CD4-positive, alpha-beta T cell treated with Interleukin-15 for 1 hour (primary cell): Measurements from ENCODE around the gene ARHGAP21.
"Not testable (repeated sequence)": the region's sequence is repeated elsewhere in the genome, so short reads cannot be mapped to it uniquely, and the experiment has no call there.

ENCODE experiments used
- DNase-seq: peaks from one replicate; pipeline ENCODE4 v3.0.0-alpha.2; 2020

The ARHGAP21 gene

DNA sequence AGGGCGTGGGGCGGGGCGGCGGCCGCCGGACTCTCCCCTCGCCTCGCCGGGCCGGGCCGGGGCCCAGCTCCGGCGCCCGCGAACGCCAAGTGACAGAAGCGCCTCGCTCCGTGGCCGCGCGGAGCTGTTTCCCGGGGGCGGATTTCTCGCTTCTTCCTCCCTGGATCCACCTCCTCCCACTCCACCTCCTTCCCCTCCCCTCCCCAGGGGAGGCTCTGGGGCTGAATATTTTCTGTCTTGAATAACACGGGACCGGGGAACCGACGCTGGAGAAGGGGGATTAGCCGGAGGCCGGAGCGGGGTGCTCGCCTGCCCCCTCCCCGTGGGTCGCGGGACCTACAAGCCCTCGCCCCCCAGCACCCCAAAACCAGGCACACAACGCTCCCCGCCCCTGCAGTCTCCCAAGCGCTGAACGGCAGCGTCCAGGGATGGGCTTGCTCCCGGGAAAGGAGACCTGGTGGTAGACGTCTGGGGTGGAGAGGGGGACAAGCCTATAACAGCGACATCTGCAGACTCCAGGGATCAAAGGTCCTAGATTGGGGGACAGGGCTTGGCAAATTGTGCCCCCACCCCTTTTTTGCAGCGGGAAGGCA is at the start of gene ARHGAP21:
TSS of gene ARHGAP21 (minus strand) at position 100 of the 593 bp plus-strand sequence. CDS start 1,988 bp downstream, outside the sequence.
- DNase-seq: peak; percentile 22

DNA sequence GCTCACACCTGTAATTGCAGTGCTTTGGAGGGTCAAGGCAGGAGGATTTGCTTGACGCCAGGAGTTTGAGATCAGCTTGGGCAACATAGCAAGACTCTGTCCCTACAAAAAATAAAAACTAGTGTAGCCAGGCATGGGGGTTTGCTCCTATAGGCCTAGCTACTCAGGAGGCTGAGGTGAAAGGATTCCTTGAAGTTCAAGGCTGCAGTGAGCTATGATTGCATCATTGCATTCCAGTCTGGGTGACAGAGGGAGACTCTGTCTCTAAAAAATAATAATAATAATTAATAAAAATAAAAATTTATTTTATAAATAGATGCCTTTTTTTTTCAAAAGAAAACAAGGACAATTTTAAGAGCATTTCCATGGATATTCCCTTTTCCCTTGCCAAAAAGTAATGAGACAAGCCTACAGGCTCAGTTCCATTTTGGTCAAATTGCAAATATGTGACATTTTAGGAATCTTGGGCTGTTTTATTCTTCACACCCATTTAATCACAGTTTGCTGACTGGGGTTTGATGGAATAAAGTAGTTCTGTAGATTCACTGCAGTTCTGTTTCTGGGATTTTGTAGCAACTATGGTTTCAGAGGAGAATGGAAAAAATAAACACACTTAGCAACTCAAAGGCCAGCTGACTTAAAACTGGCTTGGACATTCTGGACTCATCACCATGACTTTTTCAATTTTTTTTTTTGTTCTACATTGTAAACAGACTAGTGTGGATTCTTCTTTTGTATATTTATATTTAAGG is 48.4 kb upstream of the ARHGAP21 start:
- DNase-seq: no peak

DNA sequence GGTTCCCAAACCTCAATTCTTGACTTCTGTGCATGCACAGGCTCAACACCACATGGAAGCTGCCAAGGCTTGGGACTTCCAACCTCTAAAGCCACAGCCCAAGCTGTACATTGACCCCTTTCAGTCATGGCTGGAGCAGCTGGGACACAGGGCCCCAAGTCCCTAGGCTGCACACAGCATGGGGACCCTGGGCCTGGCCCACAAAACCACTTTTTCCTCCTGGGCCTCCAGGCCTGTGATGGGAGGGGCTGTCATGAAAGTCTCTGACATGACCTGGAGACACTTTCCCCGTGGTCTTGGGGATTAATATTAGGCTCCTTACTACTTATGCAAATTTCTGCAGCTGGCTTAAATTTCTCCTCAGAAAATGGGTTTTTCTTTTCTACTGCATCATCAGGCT is 41.3 kb upstream of the ARHGAP21 start:
- DNase-seq: not testable (repeated sequence)

DNA sequence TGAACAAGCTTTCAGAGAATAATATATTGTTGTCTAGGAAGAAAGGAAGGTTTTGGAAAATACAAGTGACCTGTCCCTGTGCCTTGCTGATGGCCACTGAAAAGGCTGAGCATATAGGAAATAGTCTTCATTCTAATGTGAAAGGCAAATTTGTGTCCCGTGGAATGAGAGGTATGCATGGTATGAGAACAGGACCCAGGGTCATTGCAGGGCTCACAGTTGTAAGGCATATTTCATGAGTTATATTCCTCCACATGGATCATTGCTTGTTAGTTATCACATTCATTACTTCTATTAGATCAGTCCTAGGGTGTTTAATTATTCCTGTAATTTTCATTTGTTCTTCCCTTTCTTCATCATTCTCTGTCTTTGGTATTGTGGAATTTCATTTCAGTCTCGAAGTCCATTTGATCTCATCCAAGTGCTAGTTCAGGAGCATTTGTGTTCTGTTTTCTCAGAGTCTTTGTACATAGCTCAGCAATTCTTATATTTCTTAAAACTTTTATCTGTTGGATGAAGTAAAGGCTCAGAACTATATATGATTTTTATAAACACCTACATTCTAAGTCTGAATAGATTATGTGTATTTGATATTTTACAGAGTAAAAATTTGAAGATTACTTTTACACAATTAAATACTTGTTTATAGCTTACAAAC is 39.4 kb upstream of the ARHGAP21 start:
- no peak for DNase-seq

DNA sequence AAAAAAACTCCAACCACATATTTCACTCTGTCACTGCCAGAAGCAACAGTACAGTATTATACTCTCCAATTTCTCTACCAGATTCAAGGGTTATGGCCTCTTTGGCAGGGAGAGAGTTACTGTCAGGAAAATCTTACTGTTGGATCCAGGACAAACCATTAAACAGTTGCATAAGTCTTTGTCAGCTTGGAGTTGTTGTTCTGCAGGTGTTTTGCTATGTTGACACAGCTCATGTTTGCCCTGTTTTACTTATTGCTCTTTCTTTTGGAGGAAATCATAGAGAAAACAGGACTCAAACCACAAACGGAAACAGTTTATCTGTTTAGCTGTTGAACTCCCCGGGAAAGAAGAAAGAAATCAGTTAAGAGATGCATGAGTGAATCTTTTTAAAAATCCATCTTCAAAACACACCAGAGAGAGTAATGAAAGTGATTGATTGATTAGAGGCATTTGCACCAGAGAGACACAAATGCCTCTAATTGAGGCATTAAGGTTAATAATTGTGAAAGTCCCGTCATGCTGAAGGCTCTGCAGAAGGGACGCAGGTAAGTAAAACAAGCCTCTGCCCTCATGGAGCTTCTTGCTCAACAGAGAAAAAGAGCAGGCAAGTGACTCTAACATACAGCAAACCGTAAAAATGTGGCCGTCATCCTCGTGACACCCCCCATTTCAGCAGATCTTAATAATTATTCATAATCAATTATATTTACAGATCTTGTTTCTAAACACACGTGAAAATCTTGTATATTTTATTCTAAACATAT is 38.7 kb upstream of the ARHGAP21 start:
- no peak for DNase-seq

DNA sequence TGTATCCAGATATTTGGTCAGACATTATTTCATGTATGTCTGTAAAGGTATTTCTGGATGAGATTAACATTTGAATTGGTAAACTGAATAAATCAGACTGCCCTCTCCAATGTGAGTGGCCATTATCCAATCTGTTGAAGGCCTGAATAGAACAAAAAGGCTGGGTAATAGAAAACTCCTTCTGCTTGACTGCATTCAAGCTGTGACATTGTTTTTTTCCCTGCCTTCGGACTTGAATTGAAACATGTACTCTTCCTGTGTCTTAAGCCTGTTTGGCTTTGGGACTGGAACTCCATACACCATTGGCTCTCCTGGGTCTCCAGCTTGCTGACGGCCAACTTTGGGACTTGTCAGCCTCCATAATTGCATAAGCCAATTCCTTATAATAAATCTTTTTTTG is 36.0 kb upstream of the ARHGAP21 start:
- no peak for DNase-seq

DNA sequence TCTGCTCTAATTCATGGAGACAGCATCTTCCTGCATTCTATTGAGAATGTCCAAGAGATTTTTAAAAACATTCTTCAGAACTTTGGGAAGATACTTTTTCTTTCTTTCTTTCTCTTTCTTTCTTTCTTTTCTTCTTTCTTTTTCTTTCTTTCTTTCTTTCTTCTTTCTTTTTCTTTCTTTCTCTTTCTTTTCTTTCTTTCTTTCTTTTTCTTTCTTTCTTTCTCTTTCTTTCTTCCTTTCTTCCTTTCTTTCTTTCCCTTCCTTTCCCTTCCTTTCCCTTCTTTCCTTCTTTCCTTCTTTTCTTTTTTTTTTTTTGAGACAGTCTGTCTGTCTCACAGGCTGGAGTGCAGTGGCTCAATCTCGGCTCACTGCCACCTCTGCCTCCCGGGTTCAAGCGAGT is 34.6 kb upstream of the ARHGAP21 start:
- DNase-seq: not testable (repeated sequence)

DNA sequence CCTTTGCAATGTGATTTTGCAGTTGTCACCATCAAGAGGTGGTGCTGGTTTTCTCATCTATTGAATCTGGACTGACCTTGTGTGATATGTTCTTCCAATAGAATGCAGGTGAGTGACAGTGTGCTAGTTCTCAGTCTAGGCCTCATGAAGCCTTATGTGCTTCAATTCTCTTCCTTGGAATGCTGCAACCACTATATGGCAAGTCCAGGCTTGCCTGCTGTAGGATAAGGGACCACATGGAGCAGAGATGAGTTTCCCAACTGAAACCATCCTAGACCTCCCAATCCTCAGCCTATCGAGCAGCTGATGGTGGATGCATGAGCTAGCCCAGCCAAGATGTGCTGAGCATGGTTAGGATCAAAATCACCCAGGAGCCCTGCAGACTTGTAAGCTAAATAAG is 32.6 kb upstream of the ARHGAP21 start:
- DNase-seq: no peak

DNA sequence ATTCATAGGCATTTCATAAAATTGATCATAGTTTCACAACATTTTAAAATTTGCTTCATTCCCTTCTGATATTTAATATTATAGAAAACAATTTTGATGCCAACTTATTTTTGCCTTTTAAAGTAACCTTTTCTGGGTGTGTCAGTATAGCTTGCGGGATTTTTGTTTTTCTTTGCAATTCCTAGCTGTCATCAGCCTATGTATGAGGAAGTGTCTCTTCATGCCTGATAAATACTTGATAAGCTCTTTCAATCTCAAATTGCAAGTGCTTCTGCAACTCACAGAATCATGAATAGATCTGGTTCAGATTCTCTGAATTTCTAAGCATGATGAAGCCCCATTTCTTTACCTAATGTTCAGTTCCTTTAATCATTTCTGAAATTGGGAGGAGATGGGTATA is 28.0 kb upstream of the ARHGAP21 start:
- DNase-seq: no peak

DNA sequence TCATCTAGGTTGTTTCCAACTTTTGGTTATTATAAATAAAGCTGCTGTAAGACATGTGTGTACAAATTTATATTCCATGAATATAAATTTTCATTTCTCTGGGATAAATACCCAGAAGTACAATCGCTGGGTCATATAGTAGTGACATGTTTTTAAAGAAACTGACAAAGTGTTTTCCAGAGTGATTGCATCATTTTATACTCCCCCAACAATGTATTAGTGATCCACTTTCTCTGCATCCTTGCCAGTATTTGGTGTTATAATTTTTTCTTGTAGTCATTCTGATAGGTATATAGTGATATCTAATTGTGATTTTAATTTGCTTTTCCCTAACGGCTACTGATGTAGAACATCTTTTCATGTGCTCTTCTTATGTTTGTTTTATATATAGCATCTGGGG is 27.0 kb upstream of the ARHGAP21 start:
- no peak for DNase-seq

DNA sequence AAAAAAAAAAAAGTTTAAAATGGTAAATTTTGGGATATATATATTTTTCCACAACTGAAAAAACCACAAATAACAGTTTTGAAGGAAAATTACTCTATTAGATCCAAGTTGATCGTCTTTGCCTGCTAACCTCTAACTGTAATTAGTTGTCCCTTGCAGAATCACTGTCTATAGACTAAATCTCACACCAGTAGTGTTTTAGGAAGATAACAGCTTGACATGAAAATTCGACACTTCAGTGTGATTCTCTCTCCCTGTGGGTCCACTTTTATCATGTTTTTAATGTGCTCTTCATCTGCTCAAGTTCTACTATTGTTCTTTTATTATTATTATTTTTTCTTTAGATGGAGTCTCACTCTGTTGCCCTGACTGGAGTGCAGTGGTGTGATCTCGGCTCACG is 24.5 kb upstream of the ARHGAP21 start:
- no peak for DNase-seq

DNA sequence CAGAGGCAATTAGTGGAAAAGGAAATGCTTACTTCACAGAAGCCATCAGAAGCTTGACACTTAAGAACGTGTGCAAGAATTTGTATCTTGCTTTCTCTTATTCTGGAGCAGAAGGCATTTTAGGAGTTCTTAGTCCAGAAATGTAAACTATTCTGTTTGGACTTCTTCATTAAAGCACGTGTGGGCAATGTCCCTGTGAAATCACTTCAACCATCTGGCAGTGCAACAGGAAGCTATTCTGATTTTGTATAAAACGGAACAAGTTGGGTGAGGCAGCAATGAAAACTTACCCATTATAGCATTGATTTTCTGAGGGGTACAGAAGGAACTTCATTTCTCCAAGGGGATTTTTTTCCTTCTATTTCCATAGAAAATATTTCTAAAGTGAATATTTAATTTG is 21.3 kb upstream of the ARHGAP21 start:
- no peak for DNase-seq

DNA sequence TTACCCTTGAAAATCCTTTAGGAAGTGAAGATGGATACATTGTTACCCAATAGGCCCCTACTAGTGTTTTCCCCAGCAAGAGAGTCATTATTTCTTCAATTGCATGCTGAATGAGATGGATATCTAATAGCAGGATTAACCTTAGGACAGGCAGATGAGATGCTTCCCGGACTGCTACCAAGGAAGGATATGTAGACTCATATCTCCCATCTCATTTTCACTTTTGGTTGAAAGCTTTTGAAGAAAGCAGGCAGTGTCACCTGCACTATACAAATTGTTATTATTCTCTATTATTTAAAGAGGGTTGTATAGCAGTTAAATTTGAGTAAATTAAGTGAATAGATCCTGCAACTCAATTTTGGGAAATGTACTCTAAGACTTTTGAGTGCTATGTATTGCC is 17.0 kb upstream of the ARHGAP21 start:
- no peak for DNase-seq

DNA sequence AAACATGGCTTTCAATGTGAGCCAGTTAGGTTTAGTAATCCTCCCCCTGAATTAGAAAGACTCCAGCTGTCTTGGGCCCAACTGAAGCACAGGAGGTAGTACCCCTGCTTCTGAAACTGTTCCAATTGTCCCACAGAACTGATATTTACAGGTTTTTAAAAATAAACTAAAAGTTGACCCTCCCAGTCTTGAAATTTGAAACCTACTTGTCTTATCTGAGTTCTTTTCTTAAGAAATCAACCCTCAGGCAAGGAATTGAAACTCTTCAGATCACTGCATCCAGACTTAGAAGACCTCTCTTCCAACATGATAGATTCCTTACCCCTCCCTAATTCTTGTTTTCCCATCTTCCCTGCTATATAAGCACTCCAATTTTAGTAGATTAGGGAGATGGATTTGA is 13.3 kb upstream of the ARHGAP21 start:
- DNase-seq: no peak

DNA sequence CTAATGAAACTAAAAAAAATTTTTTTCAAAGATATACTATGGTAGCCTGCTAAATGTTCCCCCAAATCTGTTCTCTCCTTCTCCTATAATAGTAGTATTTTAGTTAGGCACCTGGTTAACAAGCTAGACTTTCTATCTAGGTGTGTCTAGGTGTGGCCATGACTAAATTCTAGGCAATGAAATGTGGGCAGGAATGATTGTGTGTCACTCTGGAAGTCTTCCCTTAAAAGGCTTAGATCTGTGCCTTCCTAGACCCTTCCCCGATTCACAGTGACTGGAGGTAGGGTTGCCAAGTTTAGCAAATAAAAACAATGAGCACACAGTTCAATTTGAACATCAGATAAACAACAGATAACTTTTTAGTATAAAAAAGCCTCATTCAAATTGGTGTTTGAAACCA is 8.3 kb upstream of the ARHGAP21 start:
- no peak for DNase-seq

DNA sequence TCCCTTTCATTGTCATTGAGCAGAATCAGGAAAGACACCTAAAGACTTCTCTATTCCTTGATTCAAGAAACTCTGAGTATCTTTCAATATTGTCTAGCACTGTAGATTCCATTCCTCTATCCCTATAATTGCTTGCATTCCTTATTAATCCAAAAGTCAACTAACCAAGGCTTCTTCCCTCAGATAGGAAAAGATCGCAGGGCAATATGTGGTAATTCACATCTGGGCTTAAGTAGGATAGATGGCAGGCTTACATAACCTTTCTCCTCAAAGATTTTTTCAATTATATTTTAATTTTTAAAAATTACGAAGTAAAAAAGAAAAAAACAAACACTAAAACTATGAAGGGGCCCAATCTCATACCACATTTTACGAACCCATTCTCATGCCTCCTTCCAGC is 7.1 kb upstream of the ARHGAP21 start:
- no peak for DNase-seq

DNA sequence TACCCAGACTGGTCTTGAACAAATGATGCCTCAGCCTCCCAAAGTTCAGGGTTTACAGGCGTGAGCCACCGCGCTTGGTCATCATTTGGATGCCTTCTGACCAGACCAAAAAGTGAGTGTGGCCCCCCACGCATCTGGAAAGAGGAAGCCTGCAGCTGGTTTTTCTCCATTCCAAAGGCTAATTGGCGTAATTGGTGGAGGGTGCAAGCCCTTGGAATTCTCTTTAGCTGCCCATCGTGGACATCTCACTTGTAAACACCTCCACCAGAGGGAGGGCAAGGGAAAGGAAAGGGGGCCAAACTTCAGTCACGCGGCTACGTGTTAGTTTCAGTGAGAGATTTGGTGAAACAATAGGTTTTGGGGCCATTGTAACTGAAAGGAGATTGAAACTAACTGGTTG is 4.1 kb upstream of the ARHGAP21 start:
- no peak for DNase-seq

DNA sequence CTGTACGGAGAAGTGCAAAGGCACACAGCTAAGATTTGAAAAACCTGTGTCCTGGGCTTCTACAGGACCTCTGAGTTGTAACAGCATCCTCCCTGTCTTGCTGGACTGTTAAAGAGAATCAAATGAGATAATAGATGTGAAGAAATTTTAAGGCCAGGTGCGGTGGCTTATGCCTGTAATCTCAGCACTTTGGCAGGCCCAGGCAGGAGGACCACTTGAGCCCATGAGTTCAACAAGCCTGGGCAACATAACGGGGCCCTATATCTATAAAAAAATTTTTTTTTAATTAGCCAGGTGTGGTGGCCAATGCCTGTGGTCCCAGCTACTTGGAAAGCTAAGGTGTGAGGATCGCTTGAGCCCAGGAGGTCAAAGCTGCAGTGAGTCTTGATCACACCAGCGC is 2.9 kb upstream of the ARHGAP21 start:
- DNase-seq: no peak

DNA sequence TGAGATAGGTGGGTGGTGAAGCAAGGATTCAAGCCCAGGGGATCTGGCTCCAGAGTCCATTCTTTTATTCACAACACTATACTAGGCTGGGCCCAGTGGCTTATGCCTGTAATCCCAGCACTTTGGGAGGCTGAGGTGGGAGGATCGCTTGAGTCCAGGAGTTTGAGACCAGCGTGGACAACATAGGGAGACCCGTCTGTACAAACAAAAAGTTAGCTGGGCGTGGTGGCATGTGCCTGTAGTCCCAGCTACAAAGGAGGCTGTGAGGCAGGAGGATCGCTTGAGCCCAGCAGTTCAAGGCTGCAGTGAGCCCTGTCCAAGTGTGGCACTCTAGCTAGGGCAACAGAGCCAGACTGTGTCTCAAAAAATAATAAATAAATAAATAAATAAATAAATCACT is 2.3 kb upstream of the ARHGAP21 start:
- DNase-seq: not testable (repeated sequence)

DNA sequence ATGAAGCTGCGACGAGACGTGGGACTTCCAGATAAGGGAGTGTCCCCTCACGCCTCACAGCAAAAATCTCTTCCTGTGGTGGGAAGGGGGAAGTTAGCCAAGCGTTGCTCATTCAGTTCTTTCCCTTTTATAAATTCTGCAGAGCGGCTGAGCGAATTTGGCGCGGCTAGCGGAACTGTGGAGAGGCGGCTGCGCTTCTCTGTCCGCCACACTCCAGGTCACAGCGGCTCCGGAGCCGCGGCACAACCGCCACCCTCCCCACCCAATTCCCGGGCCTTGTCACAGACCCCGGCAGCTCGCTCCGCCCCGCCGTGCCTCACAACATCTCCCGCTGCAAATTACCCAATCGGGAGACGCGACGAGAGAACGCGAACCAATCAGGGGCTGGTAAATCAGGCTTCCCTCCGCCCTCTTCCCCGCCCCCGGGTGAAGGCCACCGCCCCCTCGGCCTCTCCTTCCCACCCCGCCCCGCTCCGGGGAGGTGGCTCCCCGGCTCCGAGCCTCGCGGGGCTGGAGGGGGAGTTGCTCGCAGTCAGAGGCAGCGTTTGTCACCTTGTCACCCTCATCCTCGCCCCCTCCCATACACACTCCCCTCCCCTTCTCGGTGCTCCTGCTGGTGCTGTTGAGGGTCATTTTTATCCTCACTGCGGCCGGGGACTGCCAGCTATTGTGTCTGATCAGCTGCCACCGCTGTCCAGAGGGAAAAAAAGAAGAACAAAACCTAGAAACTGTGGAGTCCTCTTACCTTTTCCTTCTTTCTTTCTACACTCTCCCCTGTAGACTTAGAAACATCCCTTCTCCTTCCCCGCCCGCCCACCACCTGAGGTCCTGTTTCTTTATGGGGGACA is 918 bp upstream of the ARHGAP21 start:
- peak; percentile 94 for DNase-seq

DNA sequence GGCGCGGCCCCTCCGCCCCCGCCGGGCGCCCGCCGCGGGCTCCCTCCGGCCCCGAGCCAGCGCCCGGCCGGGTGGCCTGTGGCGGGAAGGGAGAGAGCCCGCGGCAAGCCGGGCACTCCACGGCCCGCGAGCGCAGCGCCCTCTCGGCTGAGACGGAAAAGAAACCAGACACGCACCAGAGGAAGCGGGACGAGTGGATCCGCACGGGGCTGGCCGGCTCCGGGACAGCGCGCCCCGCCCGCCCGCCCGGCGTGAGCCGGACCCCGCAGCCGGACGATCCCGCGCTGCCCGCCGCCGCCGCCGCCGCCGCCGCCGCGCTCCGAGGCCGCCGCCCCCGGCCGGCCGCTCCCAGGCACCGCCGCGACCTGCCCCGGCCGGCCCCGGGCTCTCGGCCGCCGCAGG is 300 bp downstream of the ARHGAP21 start:
- DNase-seq: no peak

DNA sequence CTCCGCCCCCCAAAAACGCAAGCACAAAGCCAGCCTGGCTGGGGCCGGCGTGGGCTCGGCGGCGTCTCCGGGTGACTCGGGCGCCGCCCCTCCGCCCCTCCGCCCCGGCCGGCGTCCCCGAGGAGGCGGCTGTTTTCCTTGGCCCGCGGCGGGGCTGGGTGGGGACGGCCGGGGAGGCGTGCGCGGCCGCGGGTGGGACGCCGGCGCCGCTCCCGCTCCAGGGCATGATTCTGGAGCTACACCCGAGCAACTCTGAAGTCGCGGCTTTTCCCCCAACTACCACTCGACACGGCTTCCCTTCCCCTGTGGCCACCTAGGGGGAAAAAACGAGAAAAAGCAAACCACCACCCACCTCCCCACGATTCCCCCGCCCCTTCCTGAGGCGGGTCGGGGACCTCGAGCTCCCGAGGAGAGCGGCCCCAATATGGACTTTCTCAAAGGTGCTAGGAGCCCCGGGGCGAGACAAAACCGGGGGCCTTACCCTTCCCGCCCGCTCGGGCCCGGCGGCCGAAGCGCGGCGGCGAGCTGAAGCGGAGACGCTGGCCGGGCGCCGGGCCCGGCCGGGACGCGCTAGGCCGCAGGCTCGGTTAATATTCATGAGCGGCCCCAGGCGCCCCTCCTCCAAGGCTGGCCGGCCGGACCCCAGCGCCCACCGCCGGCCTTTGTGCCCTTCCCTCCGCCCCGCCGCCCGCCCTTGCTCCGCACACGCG is 856 bp downstream of the ARHGAP21 start:
- DNase-seq: peak; percentile 48
